Stimulated activated CD4-positive, alpha-beta T cell treated with anti-CD3 and anti-CD28 coated beads, Interleukin-12 subunit alpha, Interleukin-12 subunit beta, amount 100 ng/mL, for 4 hours (primary cell): ENCODE results near the gene GLP2R.

Source experiments
- DNase-seq: peaks from one replicate; pipeline ENCODE4 v3.0.0-alpha.2; 2020

The GLP2R gene

DNA sequence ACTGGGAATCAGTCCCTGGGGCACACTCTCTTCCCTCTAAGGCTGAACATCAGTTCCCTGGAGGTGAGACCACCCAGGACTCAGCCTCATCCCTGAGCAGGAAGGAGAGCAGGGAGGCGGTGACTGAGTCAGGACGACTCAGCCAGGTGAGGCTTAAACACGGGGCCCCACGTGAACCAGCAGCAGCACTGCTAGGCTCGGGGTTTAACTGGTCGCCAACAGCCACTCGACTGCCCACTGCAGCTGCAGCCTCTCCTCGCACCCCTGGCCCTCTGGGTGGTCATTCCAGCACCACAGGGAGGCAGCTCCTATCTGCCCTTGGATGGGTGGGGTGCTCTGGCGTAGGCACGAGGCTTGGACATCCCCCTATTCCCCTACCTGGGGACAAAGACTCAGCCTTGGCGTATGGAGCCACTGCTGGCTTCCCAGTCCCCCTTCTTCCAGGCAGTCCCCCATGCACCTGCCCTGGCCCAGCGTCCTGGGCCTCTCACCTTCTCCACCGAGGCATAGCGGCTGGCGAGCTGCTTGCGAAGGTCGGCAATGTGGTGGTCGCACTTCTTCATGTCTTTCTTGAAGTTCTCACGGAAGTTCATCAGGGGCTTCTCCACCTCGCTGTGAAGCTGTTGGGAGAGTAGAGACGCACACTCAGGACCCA lies 100.6 kb downstream of the GLP2R start:
- DNase-seq: no peak

DNA sequence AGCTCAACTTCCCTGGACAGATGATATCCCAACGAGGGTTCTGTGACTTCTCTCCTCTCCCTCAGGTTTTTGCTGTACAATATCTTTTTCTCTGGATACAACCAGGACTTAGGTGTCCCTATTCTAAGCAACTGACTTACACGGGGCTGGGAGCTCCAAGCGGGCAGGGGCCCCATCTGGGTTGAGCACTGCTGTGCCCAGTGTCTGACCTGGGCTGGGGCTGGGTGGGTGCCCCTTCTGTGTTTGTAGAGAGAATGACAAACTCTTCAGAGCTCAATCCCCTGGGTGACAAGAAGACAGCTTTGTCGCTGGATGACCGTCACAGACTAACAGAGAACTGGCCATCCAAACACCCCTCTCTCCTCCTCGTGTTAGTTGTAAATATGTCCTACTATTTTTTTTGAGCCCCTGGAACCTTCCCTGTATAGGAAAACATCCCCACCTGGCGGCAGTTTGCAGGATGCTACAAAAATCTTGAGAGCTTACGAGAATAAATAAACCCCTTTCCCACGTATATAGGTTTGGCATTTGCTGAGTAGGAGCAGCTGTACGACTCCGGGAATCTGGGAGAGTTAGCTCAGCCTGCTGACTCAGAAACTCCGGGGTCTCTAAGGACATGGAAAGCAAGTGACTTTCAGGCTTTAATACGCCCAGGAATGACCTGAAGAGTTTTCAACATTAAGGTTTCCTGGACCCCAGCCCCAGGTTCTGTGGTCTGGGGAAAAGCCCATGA lies 103.0 kb downstream of the GLP2R start:
- no peak for DNase-seq

DNA sequence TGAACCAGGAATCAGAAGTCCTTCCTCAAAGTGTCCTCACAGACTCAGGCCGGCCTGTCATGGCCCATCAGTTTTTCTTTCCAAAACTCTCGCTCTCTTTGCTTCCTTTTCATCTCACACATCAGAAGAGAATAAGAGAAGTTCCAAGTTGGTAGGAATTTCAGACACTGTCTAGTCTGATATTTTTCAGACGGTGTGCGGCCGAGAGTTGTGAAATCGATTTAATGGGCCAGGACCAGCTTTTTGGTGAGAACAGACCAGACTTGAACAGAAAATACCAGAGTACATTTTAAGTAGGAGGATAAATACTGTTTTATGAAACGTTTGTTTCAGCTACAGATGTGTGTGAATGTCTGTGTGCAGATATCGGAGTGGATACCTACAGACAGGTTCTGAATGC lies 104.1 kb downstream of the GLP2R start:
- no peak for DNase-seq

DNA sequence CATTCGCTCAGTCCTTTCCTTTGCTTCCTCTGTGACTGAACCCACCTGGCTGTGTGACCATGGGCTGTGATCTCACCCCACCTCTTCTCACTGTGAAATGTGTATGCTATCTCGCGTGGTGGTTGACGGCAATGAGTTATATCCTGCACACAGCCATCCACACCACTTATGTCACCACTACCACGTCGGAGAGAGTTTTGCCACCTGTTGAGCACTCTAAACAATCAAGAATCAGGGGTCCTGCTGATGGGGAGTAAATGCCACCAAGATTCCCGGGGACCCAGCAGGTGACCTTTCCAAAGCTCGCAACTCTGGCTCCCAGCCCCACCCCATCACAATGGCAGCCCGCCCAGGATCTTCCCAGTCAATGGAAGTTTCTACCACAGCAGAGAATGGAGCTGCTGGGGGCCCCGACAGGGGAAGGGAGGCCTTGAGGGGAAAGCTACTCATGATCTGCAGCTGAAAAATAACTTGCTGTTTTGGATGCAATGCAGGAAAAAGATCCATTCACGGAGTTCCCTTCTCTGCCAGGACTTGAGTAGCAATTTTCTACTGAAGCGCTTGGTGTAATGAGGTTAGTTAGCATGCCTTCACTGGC lies 105.5 kb downstream of the GLP2R start:
- no peak for DNase-seq

DNA sequence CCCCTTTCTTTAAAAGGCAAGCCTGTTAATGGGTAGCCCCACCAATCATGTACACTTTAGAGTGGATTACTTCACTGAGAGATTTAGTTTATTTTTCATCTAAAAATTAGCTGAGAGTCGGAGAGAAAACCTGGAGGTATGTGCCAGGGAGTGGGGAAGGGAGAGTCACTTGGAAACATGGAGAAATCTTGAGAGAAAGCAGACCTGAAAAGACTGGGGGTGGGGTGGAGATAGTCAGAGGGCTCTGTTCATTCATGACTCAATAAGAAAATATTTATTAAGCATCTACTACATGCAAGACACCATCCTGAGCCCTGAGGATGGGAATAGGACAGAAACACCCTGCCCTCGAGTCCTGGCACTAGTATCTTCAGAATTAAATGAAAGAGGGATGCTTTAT lies 106.8 kb downstream of the GLP2R start:
- no peak for DNase-seq

DNA sequence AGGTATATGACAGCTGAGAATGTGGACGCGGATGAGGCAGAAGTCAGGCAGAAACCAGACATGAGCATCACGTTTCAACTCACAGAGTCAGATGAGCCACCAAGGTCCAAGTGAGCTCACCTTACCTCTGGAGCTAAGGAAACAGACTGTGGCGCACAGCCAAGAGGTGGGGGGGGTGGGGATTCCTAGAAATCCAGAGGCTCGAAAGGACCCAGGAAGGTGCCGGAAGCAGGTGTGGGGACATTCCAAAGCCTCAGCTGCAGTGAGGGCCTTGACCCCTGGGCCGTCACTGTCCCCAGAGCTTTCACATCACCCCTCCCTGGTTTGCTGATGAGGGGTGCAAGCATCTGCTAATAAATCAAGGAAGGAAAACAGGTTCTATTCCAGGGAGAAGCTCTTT lies 108.6 kb downstream of the GLP2R start:
- no peak for DNase-seq

DNA sequence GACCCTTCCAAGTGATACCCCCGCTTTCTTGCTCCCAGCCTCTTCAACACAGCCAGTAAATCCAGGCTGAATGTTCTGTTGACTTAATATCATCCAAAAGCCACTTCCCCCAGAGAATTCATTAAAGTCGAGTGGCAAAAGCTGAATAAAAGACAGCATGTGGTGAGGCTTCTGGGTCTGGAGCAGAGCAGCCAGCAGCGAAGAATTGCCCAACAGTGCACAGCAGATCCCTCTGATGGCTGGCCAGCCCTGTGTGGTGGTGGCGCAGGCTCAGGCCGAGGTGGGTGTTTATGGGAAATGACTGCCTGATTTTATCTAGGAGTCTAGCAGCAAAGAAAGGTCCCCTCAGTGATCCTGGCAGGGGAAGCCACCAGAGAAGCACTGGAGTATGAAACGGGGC lies 109.7 kb downstream of the GLP2R start:
- DNase-seq: no peak

DNA sequence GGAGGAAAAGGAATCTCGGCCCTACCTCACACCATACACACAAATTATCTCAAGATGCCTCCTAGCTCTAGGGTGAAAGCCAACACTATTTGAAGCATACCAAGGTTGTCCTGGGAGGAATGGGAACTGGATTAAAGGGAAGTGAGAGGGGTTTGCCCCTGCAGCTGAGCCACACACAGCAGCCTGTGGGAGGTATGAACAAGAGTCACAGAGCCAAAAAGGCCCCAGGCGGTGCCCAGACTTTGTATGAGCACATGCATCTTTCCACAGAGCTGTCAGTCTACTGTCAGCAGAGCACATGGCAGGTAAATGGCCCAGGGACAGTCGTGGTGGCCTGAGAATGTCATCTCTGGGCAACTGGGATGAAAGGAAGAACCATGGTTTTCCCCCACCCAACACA lies 110.4 kb downstream of the GLP2R start:
- no peak for DNase-seq

DNA sequence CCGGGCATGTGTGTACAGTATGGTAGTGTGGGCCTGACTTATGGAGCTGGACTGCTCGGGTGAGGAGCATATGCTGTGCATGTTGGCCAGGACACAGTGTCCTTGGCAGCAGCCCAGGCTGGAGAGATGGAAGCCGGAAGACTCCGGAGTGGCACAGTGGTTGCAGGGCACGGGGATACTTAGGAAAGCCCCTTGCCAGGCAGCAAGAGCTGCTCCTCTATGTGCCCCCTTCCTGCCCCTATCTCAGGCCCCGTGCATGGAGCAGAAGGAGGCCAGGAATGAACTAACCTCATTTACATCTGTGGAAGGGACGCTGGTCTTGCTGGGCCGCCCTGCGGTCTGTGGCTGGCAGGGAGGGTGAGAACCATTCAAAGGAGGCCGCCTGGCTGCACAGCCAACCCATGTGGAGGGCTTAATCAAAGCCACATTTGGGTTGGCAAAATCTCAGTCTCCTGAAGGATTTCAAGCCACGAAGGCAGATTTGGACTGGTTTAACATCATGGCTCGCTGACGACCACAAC lies 111.6 kb downstream of the GLP2R start:
- no peak for DNase-seq

DNA sequence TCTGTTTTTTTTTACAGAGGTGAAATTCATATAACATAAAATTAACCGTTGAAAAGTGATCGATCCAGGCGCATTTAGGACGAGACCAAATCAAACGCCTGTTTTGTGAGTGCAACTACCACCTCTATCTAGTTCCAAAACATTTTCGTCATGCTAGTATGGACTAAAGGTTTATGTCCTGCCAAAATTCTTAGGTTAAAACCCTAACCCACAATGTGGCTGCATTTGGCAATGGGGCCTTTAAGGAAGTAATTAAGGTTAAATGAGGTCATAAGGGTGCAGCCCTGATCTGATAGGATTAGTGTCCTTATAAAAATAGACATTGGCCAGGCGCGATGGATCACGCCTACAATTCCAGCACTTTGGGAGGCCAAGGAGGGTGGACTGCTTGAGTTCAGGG lies 112.2 kb downstream of the GLP2R start:
- DNase-seq: no peak

DNA sequence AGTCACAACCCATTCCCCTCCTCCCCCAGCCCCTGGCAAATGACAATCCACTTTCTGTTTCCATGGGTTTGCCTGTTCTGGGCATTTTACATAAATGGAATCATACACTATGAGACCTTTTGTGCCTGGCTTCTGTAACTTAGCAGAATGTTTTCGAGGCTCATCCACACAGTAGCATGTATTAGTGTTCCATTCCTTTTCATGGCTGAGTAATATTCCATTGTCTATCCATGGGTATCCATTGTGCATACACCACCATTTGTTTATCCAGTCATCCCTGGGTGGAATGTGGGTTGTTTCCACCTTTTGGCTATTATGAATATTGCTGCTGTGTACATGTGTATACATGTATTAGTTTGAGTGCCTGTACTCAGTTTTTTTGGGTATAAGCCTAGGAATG lies 113.0 kb downstream of the GLP2R start:
- DNase-seq: no peak

DNA sequence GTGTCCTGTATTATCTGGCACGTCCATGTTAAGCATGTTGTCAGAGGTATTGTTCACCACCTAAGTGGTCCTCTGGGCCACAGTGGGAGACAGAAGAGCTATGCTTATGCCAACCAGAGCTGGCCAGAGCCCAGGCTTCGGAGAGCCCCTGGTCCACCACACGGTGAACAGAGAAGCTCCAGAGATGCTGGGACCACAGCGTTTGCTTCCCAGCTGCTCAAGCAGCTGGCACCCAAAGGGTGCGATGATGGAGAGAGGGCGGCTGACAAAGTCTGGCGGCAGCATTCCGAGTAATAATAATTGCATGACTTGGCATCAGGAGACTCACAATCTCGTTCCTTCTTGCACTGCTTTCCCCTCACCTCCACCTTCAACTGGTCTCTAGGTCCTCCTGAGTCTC lies 115.1 kb downstream of the GLP2R start:
- no peak for DNase-seq

DNA sequence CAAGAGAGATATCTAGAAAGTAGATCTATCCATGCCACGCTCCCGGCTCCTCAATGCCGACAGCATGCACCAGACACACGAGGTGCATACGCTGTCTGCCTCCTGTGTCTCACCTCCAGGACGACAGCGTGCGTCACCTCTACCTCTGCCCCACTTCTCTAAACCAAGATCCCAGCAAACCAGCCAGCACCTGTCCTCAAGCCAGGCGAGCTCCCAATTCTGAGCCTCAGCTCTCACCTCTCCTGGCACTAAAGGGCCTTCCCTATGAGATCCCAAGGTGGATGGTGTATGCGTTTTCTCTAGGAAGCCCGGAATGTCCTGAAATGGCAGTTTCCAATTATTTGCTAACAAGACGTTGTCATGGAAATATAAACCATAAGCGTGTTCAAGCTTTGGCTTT lies 115.6 kb downstream of the GLP2R start:
- no peak for DNase-seq
